Vagina (tissue), 2 donors: ENCODE data around the gene KIF1A.

ENCODE experiments used
- CTCF ChIP-seq, 3 experiments: fragments of 450-650 bp in 2 of 3; fragments of 200-600 bp in 1 of 3; sonication (generic) in 1 of 3; IDR thresholded peaks; one replicate each; pipeline ENCODE4 v1.5.1; 2017 to 2019; ENCODE audit warnings: antibody characterized with exemption in 3 of 3, mild to moderate bottlenecking in 2 of 3, moderate library complexity in 2 of 3
- POLR2A ChIP-seq, 2 donors: fragments of 450-650 bp; IDR thresholded peaks; one replicate each; pipeline ENCODE4 v1.6.1; 2017; ENCODE audit warnings: antibody characterized with exemption in 2 of 2, mild to moderate bottlenecking in 2 of 2, moderate library complexity in 2 of 2
- POLR2AphosphoS5 ChIP-seq, 2 donors: sonication (generic); formaldehyde crosslinking; IDR thresholded peaks; one replicate each; pipeline ENCODE4 v1.9.0; 2017; ENCODE audit warnings: antibody characterized with exemption in 2 of 2, mild to moderate bottlenecking in 2 of 2, low read depth in 1 of 2; ENCODE audit not compliant: insufficient read depth in 1 of 2

- no peak for TF ChIP-seq CTCF (IDR thresholded peaks at IDR 0.05)
- no peak for TF ChIP-seq POLR2AphosphoS5 (IDR thresholded peaks at IDR 0.05; ENCODE audit: insufficient read depth in 1 of 2, low read depth in 1 of 2)
- no peak for TF ChIP-seq POLR2A (IDR thresholded peaks at IDR 0.05)
These were observed 49.3 kb upstream of the KIF1A start for GRCh38 chr2:240869109-240869955.
